H1 (cell line): Measurements from ENCODE around the gene ARHGAP32. TPM values are rescaled to one million over a fixed set of nuclear protein-coding genes. Genes with fewer than 3 reads are reported as not detected.

ENCODE experiments used
- CTCF ChIA-PET: fragments of 300-600 bp; sonication (Branson Sonifier 250); formaldehyde crosslinking; loops from one replicate; lab custom pipeline; 2021; ENCODE audit not compliant: partially characterized antibody; lab: Charles Lee
- POLR2A ChIA-PET: fragments of 300-600 bp; sonication (Branson Sonifier 250); formaldehyde crosslinking; loops from one replicate; lab custom pipeline; 2021; ENCODE audit warnings: inconsistent platforms; ENCODE audit not compliant: partially characterized antibody; lab: Charles Lee
- DNase-seq, 2 experiments: peaks; one replicate each; pipeline versions ENCODE4 v3.0.0 to v3.0.0-alpha.2; 2010 to 2022; ENCODE audit warnings: low spot score in 2 of 2, low read depth in 1 of 2, mixed read lengths in 1 of 2
- FAIRE-seq: peaks from 2 replicates; lab custom pipeline; 2011; peaks lifted over from hg19 to GRCh38; lab: Jason Lieb, UNC
- H2AFZ ChIP-seq: 2 replicates; pipeline ENCODE4 v1.8.1; 2012; ENCODE audit warnings: low read length, inconsistent platforms
- H2AK5ac ChIP-seq: 2 replicates; pipeline ENCODE4 v1.6.1; 2013; ENCODE audit warnings: low read depth, low read length
- H2BK120ac ChIP-seq: replicated peaks from 2 replicates; pipeline ENCODE3; 2013; ENCODE audit warnings: low read depth, low read length, inconsistent platforms
- H2BK12ac ChIP-seq: 2 replicates; pipeline ENCODE4 v1.6.1; 2013; ENCODE audit warnings: low read depth, low read length
- H2BK15ac ChIP-seq: 2 replicates; pipeline ENCODE4 v1.6.1; 2013; ENCODE audit warnings: low read length
- H2BK20ac ChIP-seq: 2 replicates; pipeline ENCODE4 v1.6.1; 2013; ENCODE audit warnings: low read length
- H2BK5ac ChIP-seq: 2 replicates; pipeline ENCODE4 v1.6.1; 2013; ENCODE audit warnings: low read depth, low read length
- H3K14ac ChIP-seq: 2 replicates; pipeline ENCODE4 v1.6.1; 2013; ENCODE audit warnings: inconsistent platforms; ENCODE audit not compliant: insufficient read length
- H3K18ac ChIP-seq: 2 replicates; pipeline ENCODE4 v1.6.1; 2013; ENCODE audit warnings: low read length; ENCODE audit errors: extremely low read depth
- H3K23ac ChIP-seq: 2 replicates; pipeline ENCODE4 v1.6.1; 2013; ENCODE audit warnings: inconsistent platforms; ENCODE audit not compliant: insufficient read length
- H3K23me2 ChIP-seq: 2 replicates; pipeline ENCODE4 v1.6.1; 2013; ENCODE audit warnings: low read depth, low read length
- H3K27ac ChIP-seq: 2 replicates; pipeline ENCODE4 v1.6.1; 2011; ENCODE audit warnings: low read depth, low read length, inconsistent platforms
- H3K27me3 ChIP-seq, 4 experiments: replicated peaks in 1 of 4; 1 replicate in 1 of 4; 2 replicates in 3 of 4; pipeline versions ENCODE4 v1.6.1 to v1.8.1; 2011 to 2013; ENCODE audit warnings: low read length in 3 of 4, mild to moderate bottlenecking in 3 of 4, inconsistent platforms in 2 of 4, mixed read lengths in 2 of 4, moderate library complexity in 1 of 4; ENCODE audit not compliant: control insufficient read depth in 3 of 4, insufficient read depth in 3 of 4; ENCODE audit errors: extremely low read depth in 1 of 4
- H3K36me3 ChIP-seq, 4 experiments: 2 replicates each; pipeline versions ENCODE4 v1.6.1 to v1.8.1; 2011 to 2013; ENCODE audit warnings: mild to moderate bottlenecking in 4 of 4, low read length in 3 of 4, moderate library complexity in 2 of 4, control low read depth in 1 of 4, inconsistent platforms in 1 of 4; ENCODE audit not compliant: insufficient read depth in 4 of 4, control insufficient read depth in 2 of 4
- H3K4ac ChIP-seq: replicated peaks from 2 replicates; pipeline ENCODE3; 2013; ENCODE audit warnings: low read length, low read depth, mixed read lengths, inconsistent platforms; ENCODE audit not compliant: insufficient read length
- H3K4me1 ChIP-seq, 4 experiments: replicated peaks in 1 of 4; 1 replicate in 1 of 4; 2 replicates in 3 of 4; pipeline versions ENCODE4 v1.6.1 to v1.8.1; 2011 to 2013; ENCODE audit warnings: low read length in 3 of 4, inconsistent platforms in 2 of 4, mixed read lengths in 1 of 4; ENCODE audit not compliant: insufficient read depth in 4 of 4, control insufficient read depth in 3 of 4
- H3K4me2 ChIP-seq, 2 experiments: 2 replicates each; pipeline versions ENCODE4 v1.6.1 to v1.8.1; 2011 to 2013; ENCODE audit warnings: low read depth in 2 of 2, low read length in 2 of 2, control low read depth in 1 of 2, inconsistent platforms in 1 of 2, mild to moderate bottlenecking in 1 of 2; ENCODE audit not compliant: insufficient read depth in 1 of 2
- H3K4me3 ChIP-seq, 4 experiments: fragments of 200-600, 300-600 bp in 1 of 4; sonication (generic), shearing (Covaris generic), sonication (Bioruptor Twin) in 1 of 4; 2 replicates each; pipeline versions ENCODE4 v1.5.1 to v1.8.1; 2011 to 2016; ENCODE audit warnings: low read length in 4 of 4, low read depth in 3 of 4, control low read depth in 2 of 4, inconsistent platforms in 2 of 4, mild to moderate bottlenecking in 2 of 4, mixed read lengths in 1 of 4, moderate library complexity in 1 of 4; ENCODE audit not compliant: insufficient read depth in 2 of 4; ENCODE audit errors: extremely low read depth in 1 of 4
- H3K56ac ChIP-seq: replicated peaks from 2 replicates; pipeline ENCODE3; 2013; ENCODE audit warnings: low read depth, mild to moderate bottlenecking, mixed read lengths, low read length, inconsistent platforms; ENCODE audit not compliant: insufficient read length
- H3K79me1 ChIP-seq: 2 replicates; pipeline ENCODE4 v1.6.1; 2013; ENCODE audit warnings: low read depth, low read length, control low read depth
- H3K79me2 ChIP-seq, 2 experiments: 2 replicates each; pipeline versions ENCODE4 v1.6.1 to v1.8.1; 2012 to 2013; ENCODE audit warnings: low read length in 2 of 2, mild to moderate bottlenecking in 2 of 2, inconsistent platforms in 1 of 2; ENCODE audit not compliant: insufficient read depth in 2 of 2, control insufficient read depth in 1 of 2
- H3K9ac ChIP-seq, 4 experiments: replicated peaks in 1 of 4; 1 replicate in 1 of 4; 2 replicates in 3 of 4; pipeline versions ENCODE4 v1.6.1 to v1.8.1; 2011 to 2013; ENCODE audit warnings: low read depth in 3 of 4, low read length in 3 of 4, control low read depth in 2 of 4, mild to moderate bottlenecking in 2 of 4, moderate library complexity in 2 of 4, inconsistent platforms in 1 of 4; ENCODE audit errors: extremely low read depth in 1 of 4
- H3K9me3 ChIP-seq, 2 experiments: 2 replicates each; pipeline versions ENCODE4 v1.6.1 to v1.8.1; 2012 to 2013; ENCODE audit warnings: mild to moderate bottlenecking in 2 of 2, moderate library complexity in 2 of 2, control low read depth in 1 of 2, inconsistent platforms in 1 of 2, low read depth in 1 of 2, low read length in 1 of 2, mixed read lengths in 1 of 2; ENCODE audit not compliant: insufficient read depth in 2 of 2
- H4K20me1 ChIP-seq, 2 experiments: replicated peaks in 1 of 2; 2 replicates each; pipeline versions ENCODE3 to v1.8.1; 2011 to 2013; ENCODE audit warnings: inconsistent platforms in 2 of 2, low read length in 2 of 2, mild to moderate bottlenecking in 1 of 2; ENCODE audit not compliant: insufficient read depth in 2 of 2, control insufficient read depth in 1 of 2
- H4K5ac ChIP-seq: 2 replicates; pipeline ENCODE4 v1.6.1; 2013; ENCODE audit warnings: low read length, low read depth, mixed read lengths, inconsistent platforms; ENCODE audit not compliant: insufficient read length
- H4K8ac ChIP-seq: 2 replicates; pipeline ENCODE4 v1.8.0; 2013; ENCODE audit warnings: mild to moderate bottlenecking, moderate library complexity, low read length, inconsistent platforms; ENCODE audit not compliant: insufficient read depth; ENCODE audit errors: extremely low read depth
- H4K91ac ChIP-seq: replicated peaks from 2 replicates; pipeline ENCODE3; 2013; ENCODE audit warnings: low read length, mixed read lengths, inconsistent platforms; ENCODE audit not compliant: insufficient read length
- BACH1 ChIP-seq: IDR thresholded peaks from 2 replicates; pipeline ENCODE4 v1.6.1; 2012; ENCODE audit warnings: low read length, improper control_type of control experiment
- RAD21 ChIP-seq, 2 experiments: IDR thresholded peaks in 1 of 2; conservative IDR thresholded peaks in 1 of 2; 2 replicates each; pipeline ENCODE4 v1.6.1; 2011; ENCODE audit warnings: low read depth in 2 of 2, low read length in 2 of 2, improper control_type of control experiment in 1 of 2, inconsistent platforms in 1 of 2, mild to moderate bottlenecking in 1 of 2, moderate library complexity in 1 of 2
- WGBS, 2 experiments: shearing (Covaris generic) in 1 of 2; methylation state at CpG; one replicate each; pipeline versions ENCODE4 v1.1.6 to v1.1.7; 2013 to 2015; ENCODE audit warnings: low lambda C conversion rate in 2 of 2, mixed read lengths in 2 of 2, inconsistent platforms in 1 of 2, low coverage in 1 of 2, missing lambda C conversion rate in 1 of 2; ENCODE audit not compliant: insufficient replicate concordance in 2 of 2, insufficient coverage in 1 of 2, insufficient read length in 1 of 2; ENCODE audit errors: extremely low coverage in 1 of 2, missing lambda C conversion rate in 1 of 2; 5-methylcytosine and 5-hydroxymethylcytosine counted together
- polyA plus RNA-seq, 7 experiments: library from polyadenylated mRNA; depleted of rRNA in 3 of 7; stranded (reverse) in 5 of 7; unstranded in 2 of 7; fragments of >200 nt in 5 of 7; fragments of 200-250 nt in 2 of 7; gene quantifications; 1 replicate in 5 of 7; 2 replicates in 1 of 7; 4 replicates in 1 of 7; pipeline versions ENCODE4 v1.2.1 to v1.2.3, GENCODE V29; 2011 to 2013; ENCODE audit warnings: missing spikeins in 2 of 7, mixed read lengths in 2 of 7
- total RNA-seq: library from RNA; stranded (reverse); fragmentation: NEBNext Ultra II Directional; extraction: Animal tissue kit (Norgen Biotek cat#: 25700); gene quantifications from 2 replicates; pipeline ENCODE4 v1.2.1, GENCODE V29; 2021

Gene ARHGAP32
- total and polyA plus RNA-seq, 2 of the 8 experiments (the other 6 are each of a cell fraction or from before 2014, with no cell fraction given), result 13.7 to 30.0 TPM

GRCh38 chr11:129230006-129230405 is 37.9 kb upstream of the ARHGAP32 start:
- no peak overlapping the region for H3K4me3 ChIP-seq
- no peak overlapping the region for H4K8ac ChIP-seq

More at GRCh38 chr11:129230006-129230405, 37.9 kb upstream of the ARHGAP32 start:
- Histone ChIP-seq H3K27me3 (no peaks in the 10 kb centered on the region), H2BK20ac (no peak overlapping the region), H2BK15ac (no peak overlapping the region), H2BK120ac (no peak overlapping the region), H4K20me1 (peaks cover 0 to 2% of the 10 kb centered on the region in 2 experiments), H3K79me1 (no peaks in the 10 kb centered on the region; the same call in 1 of the 2 replicates), H3K56ac (no peak overlapping the region), H3K27ac (no peak overlapping the region), H3K23me2 (no peaks in the 10 kb centered on the region), H2AK5ac (no peak overlapping the region), H4K5ac (no peak overlapping the region), H3K4me1 (no peaks in the 10 kb centered on the region), H3K18ac (no peak overlapping the region), H3K36me3 (peaks cover 0 to 4% (median 1%) of the 10 kb centered on the region in 4 experiments; a peak in 3 of 8 replicates), H3K4me2 (no peak overlapping the region), H3K9me3 (peaks cover 4 to 15% of the 10 kb centered on the region in 2 experiments; a peak in 3 of 4 replicates), H3K4ac (no peak overlapping the region), H2BK5ac (no peak overlapping the region), H4K91ac (no peak overlapping the region), H3K23ac (no peak overlapping the region), H3K9ac (no peak overlapping the region), H2AFZ (no peak overlapping the region), H3K14ac (no peak overlapping the region), H3K79me2 (peaks cover 0 to 62% of the 10 kb centered on the region in 2 experiments; a peak in 2 of 4 replicates), H2BK12ac (no peak overlapping the region)
- FAIRE-seq, result no peak
- CTCF ChIA-PET, result interaction anchor here (0.9 to 2.8 kb wide), 5 partner anchors 11 to 102 kb away, joined by 3 to 14 read pairs (median 4); no protein-coding TSS in a partner anchor
- WGBS, 2 experiments, result 86% methylated on average over 6 of the region's 6 CpGs; no CpG with 5 or more reads in 1 of the 2 experiments
- POLR2A ChIA-PET, result no interaction called here
- DNase-seq, result no peak
- TF ChIP-seq RAD21 (IDR thresholded peaks at IDR 0.05 in 1 of 2, conservative IDR thresholded peaks at IDR 0.05 in 1 of 2; ENCODE audit: low read depth in 2 of 2, low read length in 2 of 2) (peak; percentile 22 to 23; a peak in 2 of 4 replicates), BACH1 (no peak)
